K562 treated with DMSO at 1 percent for 4 hours (cell line): Measurements from ENCODE around the gene LSM5. TPM values are rescaled to one million over a fixed set of nuclear protein-coding genes. Genes with fewer than 3 reads are reported as not detected.

Source experiments
- total RNA-seq: library from RNA; unstranded; fragments of 300-600 nt; gene quantifications from 2 replicates; pipeline ENCODE4 v1.2.3, GENCODE V29; 2022; ENCODE audit not compliant: insufficient read depth

Gene LSM5
- 33.6 and 43.8 TPM in 2 replicates for total RNA-seq

GRCh38 chr7:32490127-32490796, at the start of gene LSM5:
Gene LSM5 (minus strand): TSS chr7:32490380. CDS start chr7:32490365, 15 bp downstream.

GRCh38 chr7:32495298-32496051, 5.3 kb upstream of the LSM5 start, which contains the start of gene AVL9:
Gene AVL9 (plus strand): TSS chr7:32495489. CDS start chr7:32495710, 221 bp downstream.

Other genes with a start within 250 kb of the LSM5 start
- 15.3 and 21.8 TPM in 2 replicates for gene AVL9, start 5.1 kb upstream of the LSM5 start, total RNA-seq